Kidney (tissue), 14 donors: ENCODE results near the gene TNFRSF8. TPM values are rescaled to one million over a fixed set of nuclear protein-coding genes. Genes with fewer than 3 reads are reported as not detected.
A peak's percentile ranks its signal among the peaks of the same experiment; 100 is the strongest.

ENCODE experiments used
- DNase-seq, 5 donors: peaks; one replicate each; pipeline ENCODE4 v3.0.0-alpha.2; 2013 to 2020
- FAIRE-seq: peaks from 2 replicates; lab custom pipeline; 2012; peaks lifted over from hg19 to GRCh38; lab: Jason Lieb, UNC
- H3K27ac ChIP-seq, 2 donors: one replicate each; pipeline ENCODE4 v1.7.0; 2013; ENCODE audit warnings: low read depth in 2 of 2, low read length in 2 of 2, inconsistent platforms in 1 of 2
- H3K27me3 ChIP-seq: one replicate; pipeline ENCODE4 v1.7.1; 2013; ENCODE audit warnings: low read length, inconsistent platforms; ENCODE audit not compliant: control insufficient read depth, insufficient read depth
- H3K36me3 ChIP-seq, 3 donors: one replicate each; pipeline versions ENCODE4 v1.7.0 to v1.7.1; 2013; ENCODE audit warnings: low read length in 3 of 3, control low read depth in 1 of 3, inconsistent platforms in 1 of 3; ENCODE audit not compliant: insufficient read depth in 3 of 3, control insufficient read depth in 2 of 3
- H3K4me1 ChIP-seq, 3 donors: one replicate each; pipeline versions ENCODE4 v1.7.0 to v1.7.1; 2013; ENCODE audit warnings: low read length in 3 of 3, inconsistent platforms in 1 of 3, low read depth in 1 of 3; ENCODE audit not compliant: control insufficient read depth in 2 of 3, insufficient read depth in 2 of 3
- H3K4me3 ChIP-seq, 3 donors: one replicate each; pipeline versions ENCODE4 v1.7.0 to v1.8.1; 2013; ENCODE audit warnings: low read length in 3 of 3, control low read depth in 1 of 3, inconsistent platforms in 1 of 3
- H3K9ac ChIP-seq, 3 donors: one replicate each; pipeline versions ENCODE4 v1.7.0 to v1.7.1; 2013; ENCODE audit warnings: low read length in 3 of 3, control low read depth in 1 of 3, inconsistent platforms in 1 of 3
- H3K9me3 ChIP-seq, 3 donors: one replicate each; pipeline versions ENCODE4 v1.7.0 to v1.7.1; 2013; ENCODE audit warnings: low read length in 3 of 3, control low read depth in 1 of 3, inconsistent platforms in 1 of 3; ENCODE audit not compliant: control insufficient read depth in 2 of 3, insufficient read depth in 1 of 3
- intact Hi-C: fragments of 100-400 bp; cut with DNase I; formaldehyde crosslinking; loops from one replicate; pipeline ENCODE4 v1.11.1; 2022
- polyA plus RNA-seq: library from polyadenylated mRNA; stranded (reverse); fragments of 350-450 nt; fragmentation: Illumina TruSeq; extraction: RNeasy Lipid Tissue Mini Kit (QIAGEN cat#74804); gene quantifications from one replicate; pipeline ENCODE4 v1.2.3, GENCODE V29; 2014; ENCODE audit warnings: low read depth, low replicate concordance; ENCODE audit not compliant: insufficient read depth
- total RNA-seq: library from RNA; stranded (reverse); fragmentation: NEBNext Ultra II Directional; extraction: Animal tissue kit (Norgen Biotek cat#: 25700); gene quantifications from one replicate; pipeline ENCODE4 v1.2.1, GENCODE V29; 2021
- TF ChIP-seq, protein P1 (sequence below): IDR thresholded peaks from 3 replicates; pipeline ENCODE4 v1.5.1; 2012; ENCODE audit warnings: mild to moderate bottlenecking, moderate library complexity, borderline replicate concordance; ENCODE audit not compliant: insufficient read depth; ENCODE audit errors: extremely low read depth
- donor health status: control.
- donor health status: control.
- donor health status: control.
- donor health status: control.
- donor health status: control.
- donor health status: DM: yes; HTN: yes; CAD: no.
- donor health status: Normal renal cell carcinoma (clear cell type).

TNFRSF8 gene
- total and polyA plus RNA-seq, 2 donors from 2014 or later, result 0.94 to 0.97 TPM

DNA sequence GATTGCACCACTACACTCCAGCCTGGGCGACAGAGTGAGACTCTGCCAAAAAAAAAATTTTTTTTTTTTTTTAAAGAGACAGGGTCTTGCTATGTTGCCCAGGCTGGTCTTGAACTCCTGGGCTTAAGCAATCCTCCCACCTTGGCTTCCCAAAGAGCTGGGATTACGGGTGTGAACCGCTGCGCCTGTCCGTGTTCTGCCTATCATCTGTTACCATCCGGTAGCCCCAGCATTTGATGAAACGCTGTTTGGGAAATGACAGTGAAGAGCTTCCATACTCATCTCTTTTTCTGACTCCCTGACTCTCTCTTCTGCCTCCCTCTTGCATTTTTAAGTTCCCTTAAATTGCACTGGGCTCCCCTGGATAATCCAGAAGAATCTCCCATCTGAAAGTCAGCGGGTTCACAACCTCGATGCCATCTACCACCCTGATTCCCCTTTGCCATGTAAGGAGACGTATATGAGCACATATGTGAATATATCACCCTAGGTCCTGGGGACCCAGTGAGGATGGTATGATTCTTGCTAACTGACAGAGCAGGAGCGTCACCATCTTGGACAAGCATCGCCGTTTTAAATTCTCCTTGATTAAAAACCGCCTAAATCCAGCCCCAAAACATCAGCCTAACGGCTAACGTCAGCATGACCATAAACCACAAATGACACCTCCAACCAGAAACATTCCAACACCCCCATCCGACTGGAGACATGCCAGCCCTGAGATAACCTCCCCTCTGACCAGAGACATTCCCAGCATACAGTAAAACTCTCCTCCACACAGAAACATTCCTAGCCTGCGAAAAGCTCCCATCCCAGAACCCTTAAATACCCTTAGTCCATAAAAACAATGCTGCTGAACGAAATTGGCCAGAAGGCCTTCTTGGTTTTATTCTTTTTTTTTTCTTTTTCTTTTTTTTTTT is 12.4 kb downstream of the TNFRSF8 start:
- H3K27ac ChIP-seq, result peak overlapping the region; percentile 43 to 80
- TF ChIP-seq, protein P1, sequence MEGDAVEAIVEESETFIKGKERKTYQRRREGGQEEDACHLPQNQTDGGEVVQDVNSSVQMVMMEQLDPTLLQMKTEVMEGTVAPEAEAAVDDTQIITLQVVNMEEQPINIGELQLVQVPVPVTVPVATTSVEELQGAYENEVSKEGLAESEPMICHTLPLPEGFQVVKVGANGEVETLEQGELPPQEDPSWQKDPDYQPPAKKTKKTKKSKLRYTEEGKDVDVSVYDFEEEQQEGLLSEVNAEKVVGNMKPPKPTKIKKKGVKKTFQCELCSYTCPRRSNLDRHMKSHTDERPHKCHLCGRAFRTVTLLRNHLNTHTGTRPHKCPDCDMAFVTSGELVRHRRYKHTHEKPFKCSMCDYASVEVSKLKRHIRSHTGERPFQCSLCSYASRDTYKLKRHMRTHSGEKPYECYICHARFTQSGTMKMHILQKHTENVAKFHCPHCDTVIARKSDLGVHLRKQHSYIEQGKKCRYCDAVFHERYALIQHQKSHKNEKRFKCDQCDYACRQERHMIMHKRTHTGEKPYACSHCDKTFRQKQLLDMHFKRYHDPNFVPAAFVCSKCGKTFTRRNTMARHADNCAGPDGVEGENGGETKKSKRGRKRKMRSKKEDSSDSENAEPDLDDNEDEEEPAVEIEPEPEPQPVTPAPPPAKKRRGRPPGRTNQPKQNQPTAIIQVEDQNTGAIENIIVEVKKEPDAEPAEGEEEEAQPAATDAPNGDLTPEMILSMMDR, result no peak
- H3K27me3 ChIP-seq, result no peaks in the 10 kb centered on the region
- H3K9ac ChIP-seq, result no peak overlapping the region
- no peak overlapping the region for H3K4me3 ChIP-seq
- intact Hi-C loops, result no loop called here
- DNase-seq, result peak; percentile 73 to 95 (median 83)
- no peaks in the 10 kb centered on the region for H3K36me3 ChIP-seq
- H3K9me3 ChIP-seq, result no peaks in the 10 kb centered on the region
- FAIRE-seq, result no peak
- H3K4me1 ChIP-seq, result no peaks in the 10 kb centered on the region

DNA sequence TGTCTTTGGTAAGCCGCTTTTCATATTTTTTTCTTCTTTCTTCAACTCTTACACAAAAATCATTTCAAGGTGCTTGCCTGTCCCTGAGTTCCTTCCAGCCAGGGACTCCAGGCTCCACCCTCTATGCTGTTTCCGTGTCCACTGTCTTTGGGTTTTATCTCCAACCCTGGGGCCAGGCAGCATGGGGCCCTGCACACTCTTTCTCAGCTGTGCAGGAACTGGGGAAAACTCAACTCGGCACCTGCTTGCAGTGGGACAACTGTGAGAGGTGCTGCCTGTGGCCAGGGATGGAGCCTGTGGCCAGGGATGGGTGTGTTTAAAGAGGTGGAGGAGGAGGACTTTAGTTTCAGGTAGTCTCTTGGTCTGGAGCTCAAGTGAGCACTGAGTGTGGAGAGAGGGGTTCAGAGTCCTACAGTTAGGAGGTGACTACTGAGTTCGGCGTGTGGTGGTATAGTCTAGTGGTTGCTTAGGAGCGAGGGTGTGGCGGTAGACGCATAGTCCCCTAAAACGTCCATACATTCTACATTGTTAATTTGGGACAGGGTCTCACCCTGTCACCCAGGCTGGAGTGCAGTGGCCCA is 13.4 kb downstream of the TNFRSF8 start:
- TF ChIP-seq, protein P1, result no peak
- no peaks in the 10 kb centered on the region for H3K9me3 ChIP-seq
- no peak overlapping the region for H3K4me3 ChIP-seq
- H3K4me1 ChIP-seq, result no peaks in the 10 kb centered on the region
- H3K36me3 ChIP-seq, result no peaks in the 10 kb centered on the region
- FAIRE-seq, result no peak
- no peaks in the 10 kb centered on the region for H3K27me3 ChIP-seq
- DNase-seq, result peak in 1 of 5 donors; percentile 48
- intact Hi-C loops, result no loop called here
- no peak overlapping the region for H3K9ac ChIP-seq
- H3K27ac ChIP-seq, result no peak overlapping the region

DNA sequence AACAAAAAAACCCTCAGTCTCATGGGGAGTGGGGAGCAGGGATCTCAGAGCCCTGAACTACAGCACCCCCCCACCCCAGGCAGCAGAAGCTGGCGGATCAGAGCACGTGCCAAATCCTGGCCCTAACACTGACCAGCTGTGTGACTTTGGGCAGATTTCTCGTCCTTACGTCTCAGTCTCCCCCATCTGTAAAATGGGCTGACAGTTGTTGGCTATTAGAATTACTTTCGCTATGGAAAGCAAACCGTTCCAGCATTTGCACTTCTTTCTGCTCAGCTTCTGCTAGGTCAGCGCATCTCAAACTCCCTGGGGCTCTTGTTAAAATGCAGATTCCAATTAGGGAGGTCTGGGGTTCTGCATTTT is 15.5 kb downstream of the TNFRSF8 start:
- H3K36me3 ChIP-seq, result no peaks in the 10 kb centered on the region
- TF ChIP-seq, protein P1, result no peak
- H3K4me1 ChIP-seq, result no peaks in the 10 kb centered on the region
- no peak overlapping the region for H3K27ac ChIP-seq
- DNase-seq, result peak in 1 of 5 donors; percentile 9
- no peak overlapping the region for H3K9ac ChIP-seq
- no peaks in the 10 kb centered on the region for H3K27me3 ChIP-seq
- no peak for FAIRE-seq
- intact Hi-C loops, result no loop called here
- H3K4me3 ChIP-seq, result no peak overlapping the region
- H3K9me3 ChIP-seq, result peaks cover 0 to 6% (median 0%) of the 10 kb centered on the region in 3 donors
